ENCODE results near the gene NOC2L. TPM values are rescaled to one million over a fixed set of nuclear protein-coding genes. Genes with fewer than 3 reads are reported as not detected.
A peak's percentile ranks its signal among the peaks of the same experiment; 100 is the strongest.

NOC2L gene
- total RNA-seq, 1 experiment from 2014 or later: 93.4 TPM

GRCh38 chr1:951364-951763 lies 7.7 kb downstream of the NOC2L start:
- no peak overlapping the region for H3K27ac Mint-ChIP-seq (ENCODE audit: unreplicated experiment)
- no peak for DNase-seq
- Histone ChIP-seq H3K9me3 (no peaks in the 10 kb centered on the region), H3K4me1 (no peaks in the 10 kb centered on the region), H3K27me3 (replicated peaks; ENCODE audit: control insufficient read depth, insufficient read depth, low read length) (no peaks in the 10 kb centered on the region), H3K4me3 (ENCODE audit: low read depth, low read length) (no peak overlapping the region), H3K36me3 (ENCODE audit: control insufficient read depth, insufficient read depth, low read length) (no peaks in the 10 kb centered on the region; the same call in none of the 2 replicates)
- no peak overlapping the region for H3K4me3 Mint-ChIP-seq (ENCODE audit: unreplicated experiment)
- intact Hi-C loops (cut with micrococcal nuclease; ENCODE audit: unreplicated experiment): no loop called here
- peaks cover 40% of the 10 kb centered on the region for H3K36me3 Mint-ChIP-seq (ENCODE audit: insufficient read depth, unreplicated experiment)
- TF ChIP-seq CTCF (IDR thresholded peaks at IDR 0.05; ENCODE audit: insufficient read depth in 1 of 2, low read depth in 1 of 2, low read length in 1 of 2, severe bottlenecking in 1 of 2, unreplicated experiment in 1 of 2): peak in 1 of 2 experiments; percentile 3
- no TSS peak for BruUV-seq (replicated peaks)
- ChIA-PET POLR2A (no interaction called here), CTCF (interaction anchor here (0.7 kb wide), 1 partner anchor 9 kb away, joined by 3 read pairs; no protein-coding TSS in a partner anchor)
- H3K9me3 Mint-ChIP-seq (ENCODE audit: unreplicated experiment): no peaks in the 10 kb centered on the region
- no peaks in the 10 kb centered on the region for H3K27me3 Mint-ChIP-seq (ENCODE audit: insufficient read depth, unreplicated experiment)
- no peaks in the 10 kb centered on the region for H3K4me1 Mint-ChIP-seq (ENCODE audit: low read depth, unreplicated experiment)

GRCh38 chr1:950881-951280 lies 8.2 kb downstream of the NOC2L start:
- no peaks in the 10 kb centered on the region for H3K9me3 ChIP-seq
- H3K36me3 ChIP-seq (ENCODE audit: control insufficient read depth, insufficient read depth, low read length): no peaks in the 10 kb centered on the region; the same call in none of the 2 replicates
- no peaks in the 10 kb centered on the region for H3K9me3 Mint-ChIP-seq (ENCODE audit: unreplicated experiment)
- ChIA-PET CTCF (no interaction called here), POLR2A (no interaction called here)
- BruUV-seq (replicated peaks): no TSS peak
- no peak for TF ChIP-seq CTCF (IDR thresholded peaks at IDR 0.05; ENCODE audit: insufficient read depth in 1 of 2, low read depth in 1 of 2, low read length in 1 of 2, severe bottlenecking in 1 of 2, unreplicated experiment in 1 of 2)
- H3K4me1 Mint-ChIP-seq (ENCODE audit: low read depth, unreplicated experiment): no peaks in the 10 kb centered on the region
- H3K36me3 Mint-ChIP-seq (ENCODE audit: insufficient read depth, unreplicated experiment): peaks cover 41% of the 10 kb centered on the region
- intact Hi-C loops (cut with micrococcal nuclease; ENCODE audit: unreplicated experiment): no loop called here
- no peak overlapping the region for H3K4me3 Mint-ChIP-seq (ENCODE audit: unreplicated experiment)
- H3K4me1 ChIP-seq: no peaks in the 10 kb centered on the region
- H3K27ac Mint-ChIP-seq (ENCODE audit: unreplicated experiment): no peak overlapping the region
- no peak for DNase-seq
- no peak overlapping the region for H3K4me3 ChIP-seq (ENCODE audit: low read depth, low read length)
- H3K27me3 ChIP-seq (replicated peaks; ENCODE audit: control insufficient read depth, insufficient read depth, low read length): no peaks in the 10 kb centered on the region
- no peaks in the 10 kb centered on the region for H3K27me3 Mint-ChIP-seq (ENCODE audit: insufficient read depth, unreplicated experiment)

GRCh38 chr1:950268-950667 lies 8.8 kb downstream of the NOC2L start:
- Mint-ChIP-seq H3K4me1 (ENCODE audit: low read depth, unreplicated experiment) (no peaks in the 10 kb centered on the region), H3K27me3 (ENCODE audit: insufficient read depth, unreplicated experiment) (no peaks in the 10 kb centered on the region), H3K9me3 (ENCODE audit: unreplicated experiment) (no peaks in the 10 kb centered on the region), H3K36me3 (ENCODE audit: insufficient read depth, unreplicated experiment) (peaks cover 43% of the 10 kb centered on the region), H3K4me3 (ENCODE audit: unreplicated experiment) (no peak overlapping the region), H3K27ac (ENCODE audit: unreplicated experiment) (no peak overlapping the region)
- DNase-seq: no peak
- no peaks in the 10 kb centered on the region for H3K4me1 ChIP-seq
- BruUV-seq (replicated peaks): no TSS peak
- intact Hi-C loops (cut with micrococcal nuclease; ENCODE audit: unreplicated experiment): no loop called here
- H3K36me3 ChIP-seq (ENCODE audit: control insufficient read depth, insufficient read depth, low read length): no peaks in the 10 kb centered on the region; the same call in none of the 2 replicates
- no peak for TF ChIP-seq CTCF (IDR thresholded peaks at IDR 0.05; ENCODE audit: insufficient read depth in 1 of 2, low read depth in 1 of 2, low read length in 1 of 2, severe bottlenecking in 1 of 2, unreplicated experiment in 1 of 2)
- POLR2A ChIA-PET: no interaction called here
- H3K27me3 ChIP-seq (replicated peaks; ENCODE audit: control insufficient read depth, insufficient read depth, low read length): no peaks in the 10 kb centered on the region
- H3K4me3 ChIP-seq (ENCODE audit: low read depth, low read length): no peak overlapping the region
- CTCF ChIA-PET: no interaction called here
- no peaks in the 10 kb centered on the region for H3K9me3 ChIP-seq
